NCI-H2081 (cell line): ENCODE results near the gene LRCH3.
A peak's percentile ranks its signal among the peaks of the same experiment; 100 is the strongest.
"Not testable (repeated sequence)": the region's sequence is repeated elsewhere in the genome, so short reads cannot be mapped to it uniquely, and the experiment has no call there.

ENCODE experiments used
- DNase-seq, 2 experiments: peaks; one replicate each; lab custom pipeline; 2025; lab: John Stamatoyannopoulos, UW

Gene LRCH3

GRCh38 chr3:197836244-197836643 lies 45.2 kb downstream of the LRCH3 start:
- no peak for DNase-seq

GRCh38 chr3:197837282-197837681 lies 46.2 kb downstream of the LRCH3 start:
- DNase-seq, result no peak

DNA sequence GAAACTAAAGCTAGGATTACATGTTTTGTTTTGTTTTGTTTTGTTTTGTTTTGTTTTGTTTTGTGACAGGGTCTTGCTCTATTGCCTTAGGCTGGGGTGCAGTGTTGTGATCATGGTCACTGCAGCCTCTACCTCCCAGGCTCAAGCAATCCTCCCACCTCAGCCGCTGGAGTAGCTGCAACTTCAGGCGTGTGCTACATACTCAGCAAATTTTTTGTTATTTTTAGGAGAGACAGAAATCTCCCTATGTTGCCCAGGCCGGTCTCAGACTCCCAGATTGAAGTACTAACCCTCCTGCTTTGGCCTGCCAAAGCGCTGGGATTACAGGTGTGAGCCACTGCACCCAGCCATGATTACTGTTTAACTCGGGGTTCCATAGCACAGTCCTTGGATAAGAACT lies 50.7 kb downstream of the LRCH3 start:
- DNase-seq, result no peak

DNA sequence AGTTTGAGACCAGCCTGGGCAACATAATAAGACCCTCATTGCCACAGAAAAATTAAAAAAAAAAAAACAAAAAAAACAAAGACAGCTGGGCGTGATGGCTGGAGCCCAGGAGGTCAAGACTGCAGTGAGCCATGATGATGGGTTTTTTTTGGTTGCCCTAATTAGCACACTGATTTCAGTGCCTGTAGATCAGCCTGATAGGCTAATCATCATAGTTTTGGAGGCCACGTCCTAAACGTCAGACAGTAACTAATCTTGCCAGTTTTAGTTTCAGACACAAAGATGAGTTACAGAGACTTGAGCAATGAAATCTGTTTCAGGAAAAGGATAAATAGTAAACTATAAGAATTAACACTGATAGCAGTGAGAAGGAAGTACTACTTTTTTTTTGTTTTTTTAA lies 55.4 kb downstream of the LRCH3 start:
- DNase-seq, result no peak

- peak in 1 of 2 experiments; percentile 38 for DNase-seq
Observed at GRCh38 chr3:197847866-197848401, 56.9 kb downstream of the LRCH3 start.

GRCh38 chr3:197854596-197855343 lies 63.7 kb downstream of the LRCH3 start:
- no peak for DNase-seq

DNA sequence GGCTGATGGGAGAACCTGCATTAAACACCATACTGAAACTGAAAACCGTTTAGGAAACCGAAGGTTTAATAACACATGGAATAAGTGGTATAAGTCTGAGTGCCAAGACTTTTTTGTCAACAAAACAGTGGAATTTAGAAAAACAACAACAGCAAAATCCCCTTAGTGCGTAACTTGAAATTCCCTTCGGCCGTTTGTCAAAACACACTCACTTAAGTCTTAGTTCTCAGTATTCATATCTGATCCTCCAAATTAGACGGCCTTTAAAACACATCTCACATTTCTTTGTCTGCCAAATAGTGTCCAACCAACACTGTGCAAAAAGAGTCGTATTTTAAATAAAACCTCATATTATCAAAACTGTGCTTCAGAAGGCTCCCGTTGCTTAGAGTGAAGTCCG lies 64.5 kb downstream of the LRCH3 start:
- no peak for DNase-seq

GRCh38 chr3:197856199-197856816 lies 65.3 kb downstream of the LRCH3 start:
- no peak for DNase-seq

DNA sequence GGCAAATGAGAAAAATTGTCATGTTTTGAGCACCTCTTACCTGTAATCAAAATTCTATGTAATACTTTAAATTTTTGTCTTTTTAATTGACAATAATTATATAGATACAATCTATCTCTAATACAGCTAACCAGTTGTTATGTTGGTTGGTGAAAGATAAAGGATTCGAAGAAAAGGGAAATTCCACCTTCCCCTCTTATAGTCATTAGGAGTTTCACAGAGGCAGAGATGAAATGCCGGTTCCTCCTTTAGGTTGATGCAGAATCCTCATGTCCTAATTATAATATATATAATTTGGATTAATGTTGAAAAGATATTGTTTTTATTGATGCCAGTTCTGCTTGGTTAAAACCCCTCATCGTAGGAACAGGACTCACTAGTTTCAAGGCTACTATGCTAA lies 67.1 kb downstream of the LRCH3 start:
- DNase-seq, result no peak

DNA sequence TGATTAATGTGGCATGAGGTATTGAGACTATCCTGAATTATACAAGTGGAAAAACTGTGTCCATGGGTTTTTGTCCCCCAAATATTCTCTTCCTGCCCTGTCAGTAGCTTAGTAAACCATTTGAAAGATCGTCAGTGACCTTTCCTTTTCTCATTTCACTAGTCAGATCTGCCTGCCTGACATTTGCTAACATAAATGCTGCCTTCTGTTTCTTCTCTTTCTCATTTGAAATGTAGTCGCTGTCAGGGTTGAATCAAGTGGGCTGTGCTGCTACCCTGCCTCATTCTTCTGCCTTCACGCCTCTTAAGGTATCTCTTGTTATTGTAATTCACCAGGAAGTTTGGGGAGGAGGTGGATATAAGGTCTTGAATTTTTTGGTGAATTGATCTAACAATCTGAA lies 67.5 kb downstream of the LRCH3 start:
- DNase-seq, result no peak

DNA sequence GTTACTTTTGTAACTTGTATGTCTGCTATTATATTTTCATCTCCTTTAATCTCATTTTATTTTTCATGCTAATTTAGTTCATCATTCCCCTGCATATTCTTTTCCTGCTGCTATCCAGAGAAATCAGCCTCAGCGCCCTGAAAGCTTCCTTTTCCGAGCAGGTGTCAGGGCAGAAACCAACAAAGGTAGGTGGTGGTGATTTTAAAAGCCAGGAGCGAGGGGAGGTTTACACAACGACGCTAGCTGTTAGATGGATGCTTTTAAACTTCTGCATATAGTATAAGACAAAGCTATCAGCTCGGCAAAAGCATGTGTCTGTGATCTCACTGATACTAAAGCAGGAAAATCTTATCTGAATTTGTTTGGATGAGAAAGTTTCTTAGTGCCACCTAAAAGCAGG lies 75.0 kb downstream of the LRCH3 start:
- no peak for DNase-seq

DNA sequence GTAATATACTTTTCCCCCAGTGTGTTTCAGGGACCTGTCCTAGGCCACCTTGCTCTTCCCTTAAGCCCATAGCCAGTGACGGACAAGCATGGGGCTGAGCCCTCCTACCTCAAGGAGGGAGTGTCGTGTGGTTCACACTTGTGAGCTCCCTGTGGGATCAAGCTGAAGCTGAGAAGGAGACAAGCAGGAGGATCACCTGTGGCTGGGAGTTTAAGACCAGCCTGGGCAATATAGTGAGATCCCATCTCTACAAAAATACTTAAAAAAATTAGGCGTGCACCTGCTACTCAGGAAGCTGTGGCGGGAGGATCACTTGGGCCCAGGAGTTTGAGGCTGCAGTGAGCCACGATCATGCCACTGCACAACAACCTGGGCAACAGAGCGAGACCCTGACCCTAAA lies 82.3 kb downstream of the LRCH3 start:
- no peak for DNase-seq

- DNase-seq, result no peak
Observed at GRCh38 chr3:197874064-197874463, 83.0 kb downstream of the LRCH3 start.

DNA sequence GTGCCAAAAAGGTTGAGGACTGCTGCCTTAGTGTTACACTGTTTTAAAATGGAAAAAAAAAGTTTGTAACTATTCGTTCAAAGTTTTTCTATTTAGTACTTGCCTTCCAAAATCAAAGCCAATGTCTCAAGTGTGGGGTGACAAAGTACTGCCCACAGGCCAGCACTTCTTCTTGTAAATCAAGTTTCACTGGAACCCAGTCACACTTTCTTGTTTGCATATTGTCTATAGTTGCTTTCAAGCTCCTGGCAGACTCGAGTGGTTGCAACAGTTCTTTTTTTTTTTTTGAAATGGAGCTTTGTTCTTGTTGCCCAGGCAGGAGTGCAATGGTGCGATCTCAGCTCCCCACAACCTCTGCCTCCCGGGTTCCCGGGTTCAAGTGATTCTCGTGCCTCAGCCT lies 83.6 kb downstream of the LRCH3 start:
- no peak for DNase-seq

DNA sequence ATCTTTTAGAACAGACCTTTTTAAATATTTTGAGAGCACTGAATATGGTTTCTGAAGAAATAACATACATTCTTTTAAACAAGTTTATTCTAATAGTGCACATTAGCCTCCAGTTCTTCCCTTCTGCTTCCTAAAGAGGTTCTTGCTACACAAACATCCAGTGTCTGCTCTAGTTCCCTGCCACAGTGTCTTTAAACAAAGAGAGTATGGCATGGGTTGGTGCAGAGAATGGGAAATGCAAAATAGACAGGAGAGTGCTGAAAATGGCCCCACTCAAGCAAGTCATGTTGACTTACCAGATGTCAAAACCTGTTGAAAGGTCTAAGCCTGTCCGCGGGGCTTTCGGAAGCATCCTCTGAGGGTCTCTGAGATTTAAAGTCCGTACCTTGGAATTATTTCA lies 86.8 kb downstream of the LRCH3 start:
- no peak for DNase-seq

DNA sequence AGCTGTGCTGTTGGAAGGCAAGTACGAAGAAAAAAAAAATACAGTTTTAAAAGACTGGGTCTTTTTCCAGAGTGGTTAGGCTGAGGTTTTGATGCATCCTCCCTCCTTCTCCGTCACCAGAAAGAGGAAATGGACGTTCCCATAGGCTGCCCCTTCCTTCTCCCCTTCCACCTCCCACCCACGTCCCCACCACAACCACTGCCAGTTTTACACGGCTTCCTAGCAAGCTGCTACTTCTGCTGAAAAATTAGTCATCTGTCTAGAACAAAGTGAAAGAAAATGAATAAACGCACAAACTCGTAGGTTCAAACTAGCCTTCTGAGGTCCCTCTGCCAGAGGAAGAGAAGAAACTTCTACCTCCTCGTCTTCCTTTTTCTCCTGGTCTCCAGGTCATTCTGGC lies 87.4 kb downstream of the LRCH3 start:
- no peak for DNase-seq

GRCh38 chr3:197880491-197881269 lies 89.6 kb downstream of the LRCH3 start:
- no peak for DNase-seq

- no peak for DNase-seq
Observed at GRCh38 chr3:197881270-197881969, 90.4 kb downstream of the LRCH3 start.

GRCh38 chr3:197881970-197882338 lies 90.9 kb downstream of the LRCH3 start:
- no peak for DNase-seq

GRCh38 chr3:197882586-197882985 lies 91.5 kb downstream of the LRCH3 start:
- no peak for DNase-seq

DNA sequence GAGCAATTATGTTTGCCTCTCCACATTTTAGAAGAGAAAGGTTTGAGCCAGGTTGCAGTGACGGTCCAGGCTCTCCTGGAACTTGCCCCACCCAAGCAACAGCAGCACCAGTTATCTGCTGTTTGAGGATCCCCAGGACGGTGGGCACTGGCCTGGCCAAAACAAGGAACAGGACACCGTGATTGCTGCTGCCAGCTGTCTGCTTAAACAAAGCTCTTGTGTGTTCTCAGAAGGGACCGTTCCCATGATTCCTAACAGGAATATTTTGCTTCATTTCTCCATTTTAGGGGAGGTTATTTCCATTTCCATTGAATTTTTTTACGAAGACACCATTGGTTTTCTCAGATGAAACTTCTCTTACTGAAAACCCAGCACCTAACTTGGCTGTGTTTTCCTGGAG lies 92.5 kb downstream of the LRCH3 start:
- DNase-seq, result no peak

- DNase-seq, result not testable (repeated sequence)
Observed at GRCh38 chr3:197884330-197884729, 93.3 kb downstream of the LRCH3 start.
